ENCODE data around the gene ZNF670. TPM values are rescaled to one million over a fixed set of nuclear protein-coding genes. Genes with fewer than 3 reads are reported as not detected.
A peak's percentile ranks its signal among the peaks of the same experiment; 100 is the strongest.

The ZNF670 gene
- polyA plus RNA-seq, 1 donor, result 2.4 TPM

DNA sequence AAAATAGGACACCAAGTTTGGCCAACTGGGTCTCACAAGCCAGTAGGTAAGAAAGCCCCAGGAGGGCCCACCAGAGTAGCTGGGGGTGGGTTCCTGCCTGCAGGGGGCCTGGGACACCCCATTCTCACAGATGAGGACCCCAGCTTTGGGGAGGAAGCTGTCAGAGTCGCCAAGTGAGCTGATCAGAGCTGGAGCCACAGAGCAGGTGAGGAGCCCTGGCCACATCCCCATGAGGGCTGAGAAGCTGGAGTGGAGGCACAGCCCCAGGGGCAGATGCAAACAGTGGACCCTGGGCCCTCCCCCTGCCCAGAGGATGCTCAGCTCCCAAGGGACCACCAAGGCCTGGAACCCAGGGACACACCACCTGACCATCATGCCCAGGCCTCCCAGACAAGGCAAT is 8.6 kb upstream of the ZNF670 start:
- Histone ChIP-seq H3K27ac (ENCODE audit: low read length) (no peak overlapping the region), H3K9me3 (ENCODE audit: control insufficient read depth, low read depth, low read length) (no peaks in the 10 kb centered on the region), H3K4me1 (ENCODE audit: control insufficient read depth, insufficient read depth, low read length) (no peaks in the 10 kb centered on the region), H3K27me3 (ENCODE audit: control insufficient read depth, insufficient read depth, low read length) (no peaks in the 10 kb centered on the region), H3K4me3 (ENCODE audit: low read length) (no peak overlapping the region), H3K36me3 (ENCODE audit: control insufficient read depth, insufficient read depth, low read length) (no peaks in the 10 kb centered on the region)
- no CpG with 5 or more reads among the region's 1 CpG for WGBS (ENCODE audit: insufficient coverage, low lambda C conversion rate)
- no peak for DNase-seq

DNA sequence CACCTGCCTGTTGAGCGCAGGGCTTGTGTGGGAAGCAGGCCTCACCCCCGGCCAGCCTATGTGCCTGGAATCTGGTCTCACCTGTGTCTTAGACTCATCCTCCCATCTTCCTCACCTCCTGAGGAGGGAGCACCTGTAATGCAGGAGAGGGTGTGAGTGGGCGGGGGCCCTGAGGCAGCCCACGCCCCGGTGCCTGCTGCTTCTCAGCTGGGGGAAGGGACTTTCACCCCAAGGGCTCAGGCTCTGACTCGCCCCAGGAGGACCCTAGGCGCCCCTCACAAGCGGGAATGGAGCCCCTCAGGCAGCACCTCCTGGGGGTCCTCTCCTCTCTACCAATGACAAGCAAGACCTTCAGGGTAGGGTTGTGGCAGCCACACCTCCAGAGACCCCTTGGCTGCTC is 6.7 kb upstream of the ZNF670 start:
- H3K4me3 ChIP-seq (ENCODE audit: low read length), result no peak overlapping the region
- H3K4me1 ChIP-seq (ENCODE audit: control insufficient read depth, insufficient read depth, low read length), result no peaks in the 10 kb centered on the region
- no peak for DNase-seq
- H3K9me3 ChIP-seq (ENCODE audit: control insufficient read depth, low read depth, low read length), result no peaks in the 10 kb centered on the region
- no CpG with 5 or more reads among the region's 8 CpGs for WGBS (ENCODE audit: insufficient coverage, low lambda C conversion rate)
- H3K27ac ChIP-seq (ENCODE audit: low read length), result no peak overlapping the region
- H3K27me3 ChIP-seq (ENCODE audit: control insufficient read depth, insufficient read depth, low read length), result no peaks in the 10 kb centered on the region
- no peaks in the 10 kb centered on the region for H3K36me3 ChIP-seq (ENCODE audit: control insufficient read depth, insufficient read depth, low read length)

DNA sequence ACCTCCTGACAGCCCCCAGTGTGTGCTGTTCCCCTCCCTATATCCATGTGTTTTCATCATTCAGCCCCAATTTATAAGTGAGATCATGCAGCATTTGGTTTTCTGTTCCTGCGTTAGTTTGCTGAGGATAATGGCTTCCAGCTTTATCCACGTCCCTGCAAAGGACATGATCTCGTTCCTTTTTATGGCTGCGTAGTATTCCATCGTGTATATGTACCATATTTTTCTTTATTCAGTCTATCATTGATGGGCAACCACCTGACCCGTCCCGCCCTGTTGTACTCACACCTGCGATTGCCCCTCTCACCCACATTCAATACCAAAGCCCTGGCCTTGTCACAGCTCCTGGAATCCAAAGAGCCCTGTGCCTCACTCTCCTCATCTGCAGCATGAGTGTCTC is 6.2 kb upstream of the ZNF670 start:
- Histone ChIP-seq H3K27me3 (ENCODE audit: control insufficient read depth, insufficient read depth, low read length) (no peaks in the 10 kb centered on the region), H3K36me3 (ENCODE audit: control insufficient read depth, insufficient read depth, low read length) (no peaks in the 10 kb centered on the region), H3K4me3 (ENCODE audit: low read length) (no peak overlapping the region), H3K4me1 (ENCODE audit: control insufficient read depth, insufficient read depth, low read length) (no peaks in the 10 kb centered on the region), H3K27ac (ENCODE audit: low read length) (no peak overlapping the region), H3K9me3 (ENCODE audit: control insufficient read depth, low read depth, low read length) (no peaks in the 10 kb centered on the region)
- DNase-seq, result no peak
- WGBS (ENCODE audit: insufficient coverage, low lambda C conversion rate), result 100% methylated on average over 2 of the region's 8 CpGs

DNA sequence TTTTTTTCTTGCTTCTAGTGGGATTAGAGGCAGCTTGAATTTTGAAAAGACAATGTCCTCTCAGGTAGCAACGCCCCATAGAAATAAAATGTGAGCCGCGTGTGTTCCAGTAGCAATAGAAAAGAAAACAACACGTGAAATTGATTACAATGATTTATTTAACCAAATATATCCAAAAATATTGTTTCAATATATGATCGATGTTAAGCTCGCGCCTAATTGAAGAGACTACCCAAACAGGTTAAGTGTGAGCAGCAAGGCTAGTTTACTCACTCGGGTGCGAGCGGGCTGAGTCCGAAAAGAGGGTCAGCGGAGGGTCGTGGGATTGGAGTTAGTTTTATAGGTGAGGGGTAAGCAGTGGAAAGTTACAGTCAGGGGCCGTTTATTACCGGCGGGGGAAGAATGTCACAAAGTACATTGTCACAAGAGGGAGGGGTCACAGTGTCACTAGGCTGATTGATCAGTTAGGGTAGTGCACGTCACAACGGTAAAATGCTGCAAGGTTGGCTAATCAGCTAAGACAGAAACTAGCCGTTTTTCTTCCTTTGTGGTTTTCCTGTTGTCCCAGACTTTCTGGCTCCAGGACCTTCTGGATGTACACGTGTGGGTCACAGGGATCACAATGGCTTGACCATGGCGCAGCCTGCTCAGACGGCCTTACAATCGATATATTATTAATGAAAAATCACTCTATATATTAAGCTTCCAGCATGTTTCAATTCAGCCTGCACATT is 697 bp upstream of the ZNF670 start:
- H3K27ac ChIP-seq (ENCODE audit: low read length), result no peak overlapping the region
- H3K4me3 ChIP-seq (ENCODE audit: low read length), result peak overlapping the region; percentile 95
- H3K27me3 ChIP-seq (ENCODE audit: control insufficient read depth, insufficient read depth, low read length), result no peaks in the 10 kb centered on the region
- WGBS (ENCODE audit: insufficient coverage, low lambda C conversion rate), result 61% methylated on average over 10 of the region's 23 CpGs
- no peaks in the 10 kb centered on the region for H3K9me3 ChIP-seq (ENCODE audit: control insufficient read depth, low read depth, low read length)
- no peaks in the 10 kb centered on the region for H3K4me1 ChIP-seq (ENCODE audit: control insufficient read depth, insufficient read depth, low read length)
- H3K36me3 ChIP-seq (ENCODE audit: control insufficient read depth, insufficient read depth, low read length), result no peaks in the 10 kb centered on the region
- DNase-seq, result peak in 1 of 2 donors; percentile 19

DNA sequence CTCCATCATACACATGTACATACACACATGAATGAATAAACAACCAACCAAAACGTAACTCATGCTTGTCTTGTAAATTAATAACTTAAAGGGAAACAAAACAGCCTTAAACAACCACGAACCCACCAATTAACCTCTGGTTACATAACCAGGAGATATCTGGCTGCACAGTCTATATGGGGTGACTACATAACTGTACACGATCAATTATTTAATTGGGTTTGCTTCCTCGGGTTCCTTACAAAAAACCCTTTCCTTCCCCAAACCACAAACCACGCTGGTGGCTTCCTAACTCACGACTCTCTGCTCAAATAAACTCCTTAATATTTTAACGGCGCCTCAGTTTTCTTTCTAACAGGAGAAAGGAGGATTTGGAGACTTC is 744 bp downstream of the ZNF670 start:
- H3K36me3 ChIP-seq (ENCODE audit: control insufficient read depth, insufficient read depth, low read length), result no peaks in the 10 kb centered on the region
- peak overlapping the region; percentile 62 for H3K27ac ChIP-seq (ENCODE audit: low read length)
- H3K27me3 ChIP-seq (ENCODE audit: control insufficient read depth, insufficient read depth, low read length), result no peaks in the 10 kb centered on the region
- DNase-seq, result peak in 1 of 2 donors; percentile 48
- no CpG with 5 or more reads among the region's 8 CpGs for WGBS (ENCODE audit: insufficient coverage, low lambda C conversion rate)
- H3K9me3 ChIP-seq (ENCODE audit: control insufficient read depth, low read depth, low read length), result no peaks in the 10 kb centered on the region
- H3K4me1 ChIP-seq (ENCODE audit: control insufficient read depth, insufficient read depth, low read length), result no peaks in the 10 kb centered on the region
- H3K4me3 ChIP-seq (ENCODE audit: low read length), result peak overlapping the region; percentile 95

DNA sequence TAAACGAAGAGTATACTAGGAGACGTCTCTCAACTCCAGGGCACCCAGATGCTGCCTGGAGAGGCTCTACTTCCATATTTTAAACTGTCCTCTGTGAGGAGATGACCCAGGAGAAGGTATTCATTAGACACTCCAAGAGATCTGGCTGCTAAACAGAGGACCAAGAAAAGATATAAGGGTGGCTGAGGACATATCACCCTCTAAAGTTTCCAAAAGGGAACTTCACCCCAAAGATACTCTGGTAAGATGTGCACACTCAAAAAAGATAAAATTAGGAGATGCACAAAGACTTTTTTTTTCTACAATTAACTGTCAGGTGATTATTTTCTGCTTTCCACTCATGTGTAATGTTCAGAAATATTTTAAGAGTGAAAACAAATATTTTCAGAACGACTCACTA is 1.4 kb downstream of the ZNF670 start:
- peaks cover 2% of the 10 kb centered on the region for H3K9me3 ChIP-seq (ENCODE audit: control insufficient read depth, low read depth, low read length)
- DNase-seq, result no peak
- H3K36me3 ChIP-seq (ENCODE audit: control insufficient read depth, insufficient read depth, low read length), result no peaks in the 10 kb centered on the region
- no peaks in the 10 kb centered on the region for H3K27me3 ChIP-seq (ENCODE audit: control insufficient read depth, insufficient read depth, low read length)
- H3K27ac ChIP-seq (ENCODE audit: low read length), result no peak overlapping the region
- H3K4me3 ChIP-seq (ENCODE audit: low read length), result no peak overlapping the region
- WGBS (ENCODE audit: insufficient coverage, low lambda C conversion rate), result 40% methylated on average over 1 of the region's 3 CpGs
- H3K4me1 ChIP-seq (ENCODE audit: control insufficient read depth, insufficient read depth, low read length), result no peaks in the 10 kb centered on the region

DNA sequence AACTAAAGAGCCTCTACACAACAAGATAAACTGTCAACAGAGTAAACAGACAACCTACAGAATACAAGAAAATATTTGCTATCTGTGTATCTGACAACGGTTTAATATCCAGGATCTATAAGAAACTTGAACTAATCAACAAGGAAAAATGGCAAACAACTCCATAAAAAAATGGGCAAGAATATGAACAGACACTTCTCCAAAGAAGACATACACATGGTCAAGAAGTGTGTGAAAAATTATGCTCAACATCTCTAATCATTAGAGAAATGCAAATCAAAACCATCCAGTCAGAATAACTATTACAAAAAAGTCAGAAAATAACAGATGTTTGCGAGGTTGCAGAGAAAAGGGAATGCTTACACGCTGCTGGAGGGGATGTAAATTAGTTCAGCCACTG is 8.0 kb downstream of the ZNF670 start:
- Histone ChIP-seq H3K9me3 (ENCODE audit: control insufficient read depth, low read depth, low read length) (peaks cover 19% of the 10 kb centered on the region), H3K36me3 (ENCODE audit: control insufficient read depth, insufficient read depth, low read length) (no peaks in the 10 kb centered on the region), H3K27ac (ENCODE audit: low read length) (no peak overlapping the region), H3K4me1 (ENCODE audit: control insufficient read depth, insufficient read depth, low read length) (no peaks in the 10 kb centered on the region), H3K4me3 (ENCODE audit: low read length) (no peak overlapping the region), H3K27me3 (ENCODE audit: control insufficient read depth, insufficient read depth, low read length) (no peaks in the 10 kb centered on the region)
- 0% methylated on average over 1 of the region's 3 CpGs for WGBS (ENCODE audit: insufficient coverage, low lambda C conversion rate)
- DNase-seq, result no peak

DNA sequence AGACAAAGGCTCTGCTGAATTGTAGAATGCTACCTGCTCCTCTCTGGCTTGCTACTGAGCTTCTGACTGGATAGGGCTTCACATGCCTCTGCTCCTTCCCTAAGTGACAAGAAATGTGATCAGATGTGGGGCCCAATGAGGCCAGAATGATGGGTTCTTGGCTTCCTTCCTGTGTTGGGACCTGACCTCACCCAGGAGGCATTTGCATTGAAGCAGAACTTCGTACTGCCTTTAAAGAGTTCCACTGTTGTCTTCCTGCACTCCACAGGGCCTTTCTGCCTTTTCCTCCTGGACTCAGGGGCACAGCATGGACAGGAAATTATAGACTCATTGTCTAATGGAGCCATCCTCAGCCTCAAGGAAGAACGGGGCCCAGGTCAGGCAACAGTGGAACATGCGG is 14.3 kb downstream of the ZNF670 start:
- Histone ChIP-seq H3K27ac (ENCODE audit: low read length) (no peak overlapping the region), H3K4me3 (ENCODE audit: low read length) (no peak overlapping the region), H3K9me3 (ENCODE audit: control insufficient read depth, low read depth, low read length) (peaks cover 24% of the 10 kb centered on the region), H3K36me3 (ENCODE audit: control insufficient read depth, insufficient read depth, low read length) (no peaks in the 10 kb centered on the region), H3K27me3 (ENCODE audit: control insufficient read depth, insufficient read depth, low read length) (no peaks in the 10 kb centered on the region), H3K4me1 (ENCODE audit: control insufficient read depth, insufficient read depth, low read length) (no peaks in the 10 kb centered on the region)
- no peak for DNase-seq
- 100% methylated on average over 1 of the region's 3 CpGs for WGBS (ENCODE audit: insufficient coverage, low lambda C conversion rate)

DNA sequence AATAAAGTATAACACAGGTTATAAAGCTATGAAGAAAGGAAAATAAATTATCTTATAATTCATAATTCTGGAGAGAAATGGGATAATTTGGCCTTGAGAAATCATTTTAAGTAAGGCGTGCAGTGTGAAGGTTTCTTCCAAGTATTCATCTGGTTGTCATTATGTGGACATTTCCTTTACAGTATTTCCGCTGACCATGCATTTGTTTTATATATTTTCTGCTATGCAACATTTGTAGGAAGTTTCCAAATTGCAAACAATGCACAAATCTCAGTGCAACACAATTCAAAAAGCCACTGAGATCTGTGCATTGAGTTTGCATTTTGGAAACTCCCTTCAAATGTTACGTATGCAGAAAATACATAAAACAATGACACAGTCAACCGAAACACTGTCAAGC is 17.8 kb downstream of the ZNF670 start:
- Histone ChIP-seq H3K36me3 (ENCODE audit: control insufficient read depth, insufficient read depth, low read length) (no peaks in the 10 kb centered on the region), H3K27ac (ENCODE audit: low read length) (no peak overlapping the region), H3K9me3 (ENCODE audit: control insufficient read depth, low read depth, low read length) (peaks cover 31% of the 10 kb centered on the region), H3K4me3 (ENCODE audit: low read length) (no peak overlapping the region), H3K27me3 (ENCODE audit: control insufficient read depth, insufficient read depth, low read length) (no peaks in the 10 kb centered on the region), H3K4me1 (ENCODE audit: control insufficient read depth, insufficient read depth, low read length) (no peaks in the 10 kb centered on the region)
- DNase-seq, result no peak
- WGBS (ENCODE audit: insufficient coverage, low lambda C conversion rate), result 100% methylated on average over 3 of the region's 4 CpGs

DNA sequence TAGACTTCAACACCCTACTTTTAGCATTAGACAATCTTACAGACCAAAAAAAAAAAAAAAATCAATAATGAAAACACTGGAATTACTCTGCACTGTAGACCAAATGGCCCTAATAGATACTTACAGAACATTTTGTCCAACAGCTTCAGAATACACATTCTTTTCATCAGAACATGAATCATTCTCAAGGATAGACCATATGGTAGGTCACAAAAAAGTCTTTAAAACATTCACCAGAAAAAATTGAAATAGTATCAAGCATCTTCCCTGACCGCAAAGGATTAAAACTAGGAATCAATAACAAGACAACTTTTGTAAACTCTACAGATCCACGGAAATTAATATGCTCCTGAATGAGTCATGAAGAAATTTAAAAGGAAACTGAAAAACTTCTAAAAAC is 22.5 kb downstream of the ZNF670 start:
- Histone ChIP-seq H3K27ac (ENCODE audit: low read length) (no peak overlapping the region), H3K9me3 (ENCODE audit: control insufficient read depth, low read depth, low read length) (peaks cover 35% of the 10 kb centered on the region), H3K4me3 (ENCODE audit: low read length) (no peak overlapping the region), H3K4me1 (ENCODE audit: control insufficient read depth, insufficient read depth, low read length) (no peaks in the 10 kb centered on the region), H3K27me3 (ENCODE audit: control insufficient read depth, insufficient read depth, low read length) (no peaks in the 10 kb centered on the region), H3K36me3 (ENCODE audit: control insufficient read depth, insufficient read depth, low read length) (no peaks in the 10 kb centered on the region)
- no peak for DNase-seq
- 100% methylated on average over 1 of the region's 2 CpGs for WGBS (ENCODE audit: insufficient coverage, low lambda C conversion rate)

DNA sequence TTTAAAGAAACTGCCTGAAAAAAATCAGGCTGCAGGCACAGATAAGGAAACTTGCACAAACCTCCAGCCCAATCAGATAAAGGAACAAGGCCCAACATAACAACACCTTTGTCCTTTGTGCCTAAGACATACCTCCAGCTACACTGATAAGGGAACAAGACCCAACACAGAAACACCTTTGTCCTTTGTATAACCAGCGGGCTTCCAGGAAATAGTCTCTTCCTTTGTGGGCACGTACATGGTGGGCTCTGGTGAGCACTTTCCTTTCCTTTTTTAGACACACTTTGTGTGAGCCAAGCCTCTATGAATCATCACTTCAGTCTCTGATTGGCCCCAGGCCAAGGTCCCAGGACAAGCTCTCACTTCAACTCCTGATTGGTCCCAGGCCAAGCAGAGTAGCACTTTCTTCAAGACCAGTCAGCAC is 23.6 kb downstream of the ZNF670 start:
- H3K4me3 ChIP-seq (ENCODE audit: low read length), result no peak overlapping the region
- WGBS (ENCODE audit: insufficient coverage, low lambda C conversion rate), result 0% methylated on average over 1 of the region's 2 CpGs
- H3K36me3 ChIP-seq (ENCODE audit: control insufficient read depth, insufficient read depth, low read length), result no peaks in the 10 kb centered on the region
- H3K9me3 ChIP-seq (ENCODE audit: control insufficient read depth, low read depth, low read length), result peaks cover 43% of the 10 kb centered on the region
- no peaks in the 10 kb centered on the region for H3K27me3 ChIP-seq (ENCODE audit: control insufficient read depth, insufficient read depth, low read length)
- no peak overlapping the region for H3K27ac ChIP-seq (ENCODE audit: low read length)
- no peaks in the 10 kb centered on the region for H3K4me1 ChIP-seq (ENCODE audit: control insufficient read depth, insufficient read depth, low read length)
- no peak for DNase-seq

Data from large intestine (tissue), 3 donors.